Cardiac fibroblast (primary cell): ENCODE data around the gene PAPLN.

ENCODE experiments used
- DNase-seq, 2 donors: peaks; one replicate each; pipeline versions ENCODE4 v3.0.0 to v3.0.0-alpha.2; 2010; ENCODE audit warnings: low read depth in 2 of 2
- H3K4me3 ChIP-seq, 2 donors: replicated peaks in 1 of 2; 1 replicate in 1 of 2; 2 replicates in 1 of 2; pipeline ENCODE4 v1.5.1; 2011; ENCODE audit warnings: low read depth in 2 of 2, low read length in 2 of 2, mild to moderate bottlenecking in 2 of 2, moderate library complexity in 1 of 2
- TF ChIP-seq, protein P1 (sequence below): IDR thresholded peaks from one replicate; pipeline ENCODE4 v1.5.1; 2011; ENCODE audit warnings: low read depth, mild to moderate bottlenecking, low read length, inconsistent platforms

Gene PAPLN

DNA sequence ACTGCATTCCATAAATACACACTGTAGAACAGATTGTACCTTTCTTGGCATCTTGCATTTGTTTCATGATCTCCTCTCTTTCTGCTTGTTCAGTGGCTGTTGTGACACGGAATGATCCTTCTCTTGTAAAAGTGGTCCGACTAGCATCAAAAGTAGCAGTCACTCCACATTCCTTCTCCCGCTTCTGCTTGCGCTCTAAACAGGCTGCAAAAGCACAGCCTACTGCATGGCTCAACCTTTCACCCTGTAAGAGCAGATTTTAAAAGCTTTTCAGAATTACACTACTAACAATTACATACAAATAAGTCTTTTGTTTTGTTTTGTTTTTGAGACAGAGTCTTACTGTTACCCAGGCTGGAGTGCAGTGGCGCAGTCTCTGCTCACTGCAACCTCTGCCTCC lies 49.8 kb downstream of the PAPLN start:
- DNase-seq = no peak
- TF ChIP-seq, protein P1, sequence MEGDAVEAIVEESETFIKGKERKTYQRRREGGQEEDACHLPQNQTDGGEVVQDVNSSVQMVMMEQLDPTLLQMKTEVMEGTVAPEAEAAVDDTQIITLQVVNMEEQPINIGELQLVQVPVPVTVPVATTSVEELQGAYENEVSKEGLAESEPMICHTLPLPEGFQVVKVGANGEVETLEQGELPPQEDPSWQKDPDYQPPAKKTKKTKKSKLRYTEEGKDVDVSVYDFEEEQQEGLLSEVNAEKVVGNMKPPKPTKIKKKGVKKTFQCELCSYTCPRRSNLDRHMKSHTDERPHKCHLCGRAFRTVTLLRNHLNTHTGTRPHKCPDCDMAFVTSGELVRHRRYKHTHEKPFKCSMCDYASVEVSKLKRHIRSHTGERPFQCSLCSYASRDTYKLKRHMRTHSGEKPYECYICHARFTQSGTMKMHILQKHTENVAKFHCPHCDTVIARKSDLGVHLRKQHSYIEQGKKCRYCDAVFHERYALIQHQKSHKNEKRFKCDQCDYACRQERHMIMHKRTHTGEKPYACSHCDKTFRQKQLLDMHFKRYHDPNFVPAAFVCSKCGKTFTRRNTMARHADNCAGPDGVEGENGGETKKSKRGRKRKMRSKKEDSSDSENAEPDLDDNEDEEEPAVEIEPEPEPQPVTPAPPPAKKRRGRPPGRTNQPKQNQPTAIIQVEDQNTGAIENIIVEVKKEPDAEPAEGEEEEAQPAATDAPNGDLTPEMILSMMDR = no peak
- no peak overlapping the region for H3K4me3 ChIP-seq

DNA sequence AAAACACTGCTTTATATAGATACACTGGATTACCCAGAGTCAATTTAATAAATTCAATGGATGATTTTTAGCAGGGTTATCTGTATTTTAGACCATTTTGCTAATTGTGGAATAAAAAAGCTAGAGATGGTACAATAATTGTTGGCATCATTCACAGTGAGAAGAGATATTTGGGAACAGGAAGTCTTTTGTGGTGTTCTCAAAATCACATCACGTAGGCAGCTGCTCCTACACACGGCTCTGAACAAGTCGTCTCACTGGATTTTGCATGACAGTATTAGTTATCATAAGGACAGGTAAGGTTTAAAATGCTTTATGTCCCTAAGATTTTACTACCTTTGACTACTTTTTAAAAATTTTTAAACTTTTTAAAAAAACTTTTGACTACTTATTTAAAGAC lies 52.0 kb downstream of the PAPLN start:
- no peak for DNase-seq
- TF ChIP-seq, protein P1 = no peak
- no peak overlapping the region for H3K4me3 ChIP-seq

DNA sequence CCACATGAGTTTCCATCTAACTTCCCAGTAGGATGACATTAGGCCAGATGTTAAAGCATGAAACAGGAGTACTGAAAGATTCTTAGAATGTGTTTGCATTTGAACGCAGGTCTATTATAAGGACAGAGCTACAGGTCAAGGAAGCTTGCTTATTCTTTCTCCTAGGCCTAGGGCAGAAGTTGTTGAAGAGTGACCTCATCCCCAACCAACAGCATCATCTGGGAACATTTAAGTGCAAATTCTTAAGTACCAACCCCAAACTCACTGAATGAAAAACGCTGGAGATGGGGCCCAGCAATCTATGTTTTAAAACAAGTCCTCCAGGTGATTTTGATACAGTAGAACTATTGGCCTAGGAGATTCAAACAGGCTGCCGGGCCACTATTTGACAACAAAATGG lies 52.4 kb downstream of the PAPLN start:
- H3K4me3 ChIP-seq = no peak overlapping the region
- TF ChIP-seq, protein P1 = no peak
- no peak for DNase-seq

DNA sequence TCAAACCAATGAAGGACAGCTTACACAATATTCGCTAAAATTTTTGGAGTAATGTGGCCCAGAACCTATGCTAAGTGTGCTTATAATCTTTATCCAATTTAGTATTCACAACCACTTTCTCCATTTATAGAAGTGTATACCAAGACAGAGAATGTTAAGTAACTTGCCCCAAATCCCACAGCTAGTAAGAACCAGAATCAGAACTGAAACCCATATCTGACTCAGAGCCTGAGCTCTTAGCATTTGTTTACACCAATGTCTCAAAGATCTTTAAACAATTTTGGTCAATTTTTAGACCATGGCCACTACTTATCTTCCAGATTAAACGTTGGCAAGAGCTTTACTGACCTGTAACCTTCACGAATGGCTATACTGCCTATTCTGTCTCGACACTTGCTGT lies 53.0 kb downstream of the PAPLN start:
- DNase-seq = no peak
- TF ChIP-seq, protein P1 = no peak
- no peak overlapping the region for H3K4me3 ChIP-seq

DNA sequence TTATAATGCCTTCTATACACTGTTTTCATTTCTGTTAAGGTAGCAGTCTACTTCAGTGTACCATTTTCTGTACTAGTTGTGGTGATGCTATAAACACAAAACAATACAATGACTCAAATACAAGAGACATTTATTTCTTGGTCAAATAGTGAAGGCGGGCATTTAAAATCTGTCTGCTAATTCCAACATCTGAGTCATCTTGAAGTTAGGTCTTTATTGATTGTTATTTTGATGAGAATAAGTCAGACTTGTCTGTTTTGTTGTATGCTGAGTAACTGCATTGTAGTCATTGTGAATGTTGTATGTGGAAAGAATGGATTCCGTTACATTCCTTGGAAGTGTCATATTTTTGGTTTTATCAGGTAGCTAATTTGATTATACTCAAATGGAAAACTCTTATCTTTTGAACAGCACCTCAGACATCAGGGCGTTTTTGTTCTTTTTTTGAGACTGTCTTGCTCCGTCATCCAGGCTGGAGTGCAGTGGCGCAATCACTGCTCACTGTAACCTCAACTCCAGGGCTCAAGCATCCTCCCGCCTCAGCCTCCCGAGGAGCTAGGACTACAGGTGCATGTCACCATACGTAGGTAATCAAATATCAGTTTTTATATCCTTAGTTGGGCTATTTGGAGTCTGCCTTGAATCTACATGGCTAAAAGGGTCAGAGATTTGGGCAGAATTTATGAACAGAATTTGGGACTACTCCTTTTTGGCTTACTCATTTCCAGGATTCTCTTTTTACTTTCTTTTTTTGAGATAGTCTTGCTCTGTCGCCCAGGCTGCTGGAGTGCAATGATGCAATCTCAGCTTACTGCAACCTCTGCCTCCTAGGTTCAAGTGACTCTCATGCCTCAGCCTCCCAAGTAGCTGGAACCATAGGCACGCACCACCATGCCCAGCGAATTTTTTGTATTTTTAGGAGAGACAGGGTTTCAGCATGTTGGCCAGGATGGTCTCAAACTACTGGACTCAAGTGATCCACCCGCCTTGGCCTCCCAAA lies 56.8 kb downstream of the PAPLN start:
- peak in 1 of 2 donors; percentile 61 for DNase-seq
- no peak overlapping the region for H3K4me3 ChIP-seq
- TF ChIP-seq, protein P1 = no peak

DNA sequence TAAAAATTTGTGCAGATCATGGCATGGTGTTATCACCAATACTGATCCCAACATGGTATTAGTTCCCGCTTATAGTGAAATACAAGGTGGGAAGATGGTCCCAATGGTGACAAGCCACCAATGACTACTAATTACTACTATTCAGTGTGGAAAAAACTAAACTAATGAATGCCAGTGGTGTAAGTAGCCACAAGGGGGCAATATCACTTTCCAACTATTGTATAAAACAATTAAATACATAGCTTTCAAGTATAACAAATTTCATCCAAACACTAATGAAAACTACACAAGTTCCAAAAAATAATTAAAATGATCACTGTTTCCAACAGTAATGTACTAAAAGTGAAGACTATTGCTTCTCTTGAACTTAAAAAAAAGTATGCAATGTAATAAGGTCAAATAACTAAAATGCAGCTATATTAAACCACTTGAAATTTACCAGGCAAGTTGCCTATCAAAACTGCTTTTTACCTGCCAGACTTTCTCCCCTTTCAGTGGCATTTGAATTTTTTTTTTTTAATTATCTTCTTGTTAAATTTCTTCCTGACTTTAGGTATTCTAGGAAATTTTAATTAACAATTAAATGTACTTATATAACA lies 58.0 kb downstream of the PAPLN start:
- DNase-seq = peak; percentile 62 to 63
- H3K4me3 ChIP-seq = no peak overlapping the region
- TF ChIP-seq, protein P1 = peak; percentile 61
